DND-41 (cell line): ENCODE results near the gene TMEM30B.

ENCODE experiments used
- ATAC-seq: fragments of 200-7000 bp; cut with Tn5 transposase; 3 replicates; pipeline ENCODE4 v1.9.1; 2021; ENCODE audit warnings: low read depth; ENCODE audit not compliant: insufficient read depth
- DNase-seq: peaks from one replicate; pipeline ENCODE4 v3.0.0-alpha.2; 2020
- H2AFZ ChIP-seq: 2 replicates; pipeline ENCODE4 v1.6.0; 2012; ENCODE audit warnings: low read depth, low read length
- H3K27ac ChIP-seq: 2 replicates; pipeline ENCODE4 v1.5.1; 2012; ENCODE audit warnings: low read length, inconsistent platforms
- H3K27me3 ChIP-seq: fragments of 200-600 bp; sonication (generic); 2 replicates; pipeline ENCODE4 v1.6.0; 2012; ENCODE audit warnings: low read length, mild to moderate bottlenecking, inconsistent platforms; ENCODE audit not compliant: insufficient read depth, poor library complexity
- H3K36me3 ChIP-seq: 2 replicates; pipeline ENCODE4 v1.5.1; 2012; ENCODE audit warnings: low read length, inconsistent platforms; ENCODE audit not compliant: insufficient read depth
- H3K4me1 ChIP-seq: 2 replicates; pipeline ENCODE4 v1.5.1; 2012; ENCODE audit warnings: mild to moderate bottlenecking, low read length; ENCODE audit not compliant: insufficient read depth
- H3K4me2 ChIP-seq: 2 replicates; pipeline ENCODE4 v1.6.0; 2012; ENCODE audit warnings: mild to moderate bottlenecking, moderate library complexity, low read length, inconsistent platforms; ENCODE audit not compliant: insufficient read depth
- H3K4me3 ChIP-seq, 2 experiments: fragments of 200-600 bp in 1 of 2; shearing (Covaris generic) in 1 of 2; 2 replicates each; pipeline ENCODE4 v1.5.1; 2012 to 2016; ENCODE audit warnings: inconsistent platforms in 2 of 2, low read length in 2 of 2, mild to moderate bottlenecking in 2 of 2, low read depth in 1 of 2, moderate library complexity in 1 of 2
- H3K79me2 ChIP-seq: 2 replicates; pipeline ENCODE4 v1.6.0; 2012; ENCODE audit warnings: low read length, inconsistent platforms; ENCODE audit not compliant: insufficient read depth
- H3K9ac ChIP-seq: 2 replicates; pipeline ENCODE4 v1.6.0; 2012; ENCODE audit warnings: low read depth, mild to moderate bottlenecking, inconsistent platforms, low read length, moderate library complexity
- H3K9me3 ChIP-seq: 2 replicates; pipeline ENCODE4 v1.5.1; 2012; ENCODE audit warnings: low read length, moderate library complexity, mild to moderate bottlenecking, inconsistent platforms; ENCODE audit not compliant: insufficient read depth, severe bottlenecking
- H4K20me1 ChIP-seq: 2 replicates; pipeline ENCODE4 v1.6.0; 2012; ENCODE audit warnings: low read length; ENCODE audit not compliant: insufficient read depth
- EZH2 ChIP-seq: IDR thresholded peaks from 3 replicates; pipeline ENCODE4 v1.6.1; 2012; ENCODE audit warnings: borderline replicate concordance, low read depth, mild to moderate bottlenecking, moderate library complexity, low read length, inconsistent platforms; ENCODE audit not compliant: severe bottlenecking
- TF ChIP-seq, protein P1 (sequence below): IDR thresholded peaks from 2 replicates; pipeline ENCODE4 v1.5.1; 2012; ENCODE audit warnings: borderline replicate concordance, low read length, moderate library complexity, mild to moderate bottlenecking; ENCODE audit not compliant: poor library complexity, severe bottlenecking; ENCODE audit errors: extremely low read depth

Gene TMEM30B

GRCh38 chr14:61285364-61285763, 4.2 kb upstream of the TMEM30B start:
- Histone ChIP-seq H4K20me1 (no peaks in the 10 kb centered on the region), H3K27ac (no peak overlapping the region), H3K27me3 (no peaks in the 10 kb centered on the region), H3K4me3 (no peak overlapping the region), H2AFZ (0 out of 2 replicates have a peak overlapping the region, but pooled peaks have one; percentile 2), H3K4me1 (peaks cover 33% of the 10 kb centered on the region), H3K9me3 (no peaks in the 10 kb centered on the region), H3K4me2 (peak overlapping the region; percentile 68; the same call in 1 of the 2 replicates), H3K36me3 (no peaks in the 10 kb centered on the region), H3K79me2 (no peaks in the 10 kb centered on the region), H3K9ac (no peak overlapping the region)
- ATAC-seq = no peak
- no peak for DNase-seq
- TF ChIP-seq, protein P1, sequence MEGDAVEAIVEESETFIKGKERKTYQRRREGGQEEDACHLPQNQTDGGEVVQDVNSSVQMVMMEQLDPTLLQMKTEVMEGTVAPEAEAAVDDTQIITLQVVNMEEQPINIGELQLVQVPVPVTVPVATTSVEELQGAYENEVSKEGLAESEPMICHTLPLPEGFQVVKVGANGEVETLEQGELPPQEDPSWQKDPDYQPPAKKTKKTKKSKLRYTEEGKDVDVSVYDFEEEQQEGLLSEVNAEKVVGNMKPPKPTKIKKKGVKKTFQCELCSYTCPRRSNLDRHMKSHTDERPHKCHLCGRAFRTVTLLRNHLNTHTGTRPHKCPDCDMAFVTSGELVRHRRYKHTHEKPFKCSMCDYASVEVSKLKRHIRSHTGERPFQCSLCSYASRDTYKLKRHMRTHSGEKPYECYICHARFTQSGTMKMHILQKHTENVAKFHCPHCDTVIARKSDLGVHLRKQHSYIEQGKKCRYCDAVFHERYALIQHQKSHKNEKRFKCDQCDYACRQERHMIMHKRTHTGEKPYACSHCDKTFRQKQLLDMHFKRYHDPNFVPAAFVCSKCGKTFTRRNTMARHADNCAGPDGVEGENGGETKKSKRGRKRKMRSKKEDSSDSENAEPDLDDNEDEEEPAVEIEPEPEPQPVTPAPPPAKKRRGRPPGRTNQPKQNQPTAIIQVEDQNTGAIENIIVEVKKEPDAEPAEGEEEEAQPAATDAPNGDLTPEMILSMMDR = no peak

DNA sequence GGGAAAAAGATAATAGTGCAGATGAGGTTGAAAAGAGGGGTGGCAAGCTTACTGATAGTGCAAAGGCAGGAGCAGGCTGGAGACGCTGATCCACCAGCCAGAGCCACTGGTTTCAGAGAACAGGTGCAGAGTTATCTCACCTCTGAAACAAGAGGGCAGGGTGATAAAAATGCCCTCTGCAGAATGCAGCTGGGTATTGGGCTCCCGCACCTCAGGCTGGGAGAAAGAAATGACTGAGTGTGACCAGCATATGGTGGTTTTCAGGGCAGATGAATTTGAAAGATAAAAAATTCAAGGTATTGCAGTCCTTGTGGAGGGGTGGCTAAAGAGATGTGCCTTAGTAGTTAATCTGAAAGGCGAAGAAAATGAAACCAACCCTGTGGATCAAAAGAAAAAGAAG, 2.9 kb upstream of the TMEM30B start:
- H3K9ac ChIP-seq = peak overlapping the region; percentile 36
- ATAC-seq = peak; percentile 79
- H3K4me3 ChIP-seq = peak overlapping the region; percentile 10 to 52; a peak in 3 of 4 replicates
- H3K27ac ChIP-seq = peak overlapping the region; percentile 39
- peaks cover 33% of the 10 kb centered on the region for H3K4me1 ChIP-seq
- H2AFZ ChIP-seq = peak overlapping the region; percentile 75
- no peaks in the 10 kb centered on the region for H3K79me2 ChIP-seq
- TF ChIP-seq EZH2 = no peak
- TF ChIP-seq, protein P1 = no peak
- no peaks in the 10 kb centered on the region for H3K36me3 ChIP-seq
- peak; percentile 63 for DNase-seq
- no peaks in the 10 kb centered on the region for H3K9me3 ChIP-seq
- H3K4me2 ChIP-seq = peak overlapping the region; percentile 68
- no peaks in the 10 kb centered on the region for H3K27me3 ChIP-seq
- H4K20me1 ChIP-seq = no peaks in the 10 kb centered on the region

GRCh38 chr14:61282746-61283145, 1.6 kb upstream of the TMEM30B start:
- H3K27me3 ChIP-seq = no peaks in the 10 kb centered on the region
- no peaks in the 10 kb centered on the region for H3K79me2 ChIP-seq
- H3K4me1 ChIP-seq = peaks cover 33% of the 10 kb centered on the region
- H3K4me3 ChIP-seq = no peak overlapping the region
- no peak overlapping the region for H2AFZ ChIP-seq
- no peaks in the 10 kb centered on the region for H3K36me3 ChIP-seq
- no peaks in the 10 kb centered on the region for H3K9me3 ChIP-seq
- ATAC-seq (no peak), DNase-seq (no peak)
- H3K9ac ChIP-seq = no peak overlapping the region
- no peaks in the 10 kb centered on the region for H4K20me1 ChIP-seq
- no peak for TF ChIP-seq EZH2
- TF ChIP-seq, protein P1 = no peak
- no peak overlapping the region for H3K27ac ChIP-seq
- H3K4me2 ChIP-seq = no peak overlapping the region

- Histone ChIP-seq H3K36me3 (no peaks in the 10 kb centered on the region), H3K79me2 (no peaks in the 10 kb centered on the region), H3K4me1 (peaks cover 33% of the 10 kb centered on the region), H4K20me1 (no peaks in the 10 kb centered on the region), H3K9ac (no peak overlapping the region), H3K27me3 (no peaks in the 10 kb centered on the region), H3K9me3 (no peaks in the 10 kb centered on the region), H3K27ac (no peak overlapping the region), H3K4me2 (no peak overlapping the region), H2AFZ (no peak overlapping the region), H3K4me3 (no peak overlapping the region)
- TF ChIP-seq EZH2 = no peak
- ATAC-seq (no peak), DNase-seq (no peak)
Measured at GRCh38 chr14:61281948-61282275, 774 bp upstream of the TMEM30B start.
